SU-DHL-6 (cell line): Measurements from ENCODE around the gene PSORS1C1.
"Not testable (repeated sequence)": the region's sequence is repeated elsewhere in the genome, so short reads cannot be mapped to it uniquely, and the experiment has no call there.

Experiments
- EZH2phosphoT487 ChIP-seq: fragments of 200-600 bp; sonication (generic), shearing (Covaris generic); conservative IDR thresholded peaks from 2 replicates; pipeline ENCODE4 v1.6.1; 2018; ENCODE audit warnings: mild to moderate bottlenecking, antibody characterized with exemption, low read length, moderate library complexity, mixed read lengths
- TF ChIP-seq, protein P1 (sequence below): fragments of 200-600 bp; sonication (generic); IDR thresholded peaks from one replicate; pipeline ENCODE4 v1.5.1; 2017; ENCODE audit warnings: antibody characterized with exemption, mild to moderate bottlenecking, low read length, moderate library complexity; ENCODE audit not compliant: insufficient read depth, poor library complexity, severe bottlenecking

DNA sequence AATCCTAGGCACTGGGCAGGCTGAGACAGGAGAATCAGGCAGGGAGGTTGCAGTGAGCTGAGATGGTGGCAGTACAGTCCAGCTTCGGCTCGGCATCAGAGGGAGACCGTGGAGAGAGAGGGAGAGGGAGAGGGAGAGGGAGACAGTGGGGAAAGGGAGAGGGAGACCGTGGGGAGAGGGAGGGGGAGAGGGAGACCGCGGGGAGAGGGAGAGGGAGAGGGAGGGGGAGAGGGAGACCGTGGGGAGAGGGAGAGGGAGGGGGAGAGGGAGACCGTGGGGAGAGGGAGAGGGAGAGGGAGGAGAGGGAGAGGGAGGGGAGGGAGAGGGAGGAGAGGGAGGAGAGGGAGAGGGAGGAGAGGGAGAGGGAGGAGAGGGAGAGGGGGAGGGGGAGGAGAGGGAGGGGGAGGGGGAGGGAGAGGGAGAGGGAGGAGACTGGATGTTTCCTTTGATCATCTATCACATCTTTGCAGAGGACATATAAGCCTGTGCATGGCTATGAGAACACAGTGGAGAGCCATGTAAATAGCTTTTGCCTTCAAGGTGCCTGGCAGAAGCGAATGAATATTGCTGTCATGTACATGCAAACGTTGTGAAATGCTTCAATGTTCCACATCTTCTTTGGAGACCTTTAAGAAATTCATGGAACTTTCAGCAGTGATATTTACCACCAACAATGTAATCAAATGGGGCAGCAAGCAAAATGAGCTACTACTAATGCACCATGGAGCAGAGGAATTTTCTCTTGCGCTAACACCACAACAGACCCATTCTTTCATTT, 46.5 kb upstream of the PSORS1C1 start:
- TF ChIP-seq, protein P1, sequence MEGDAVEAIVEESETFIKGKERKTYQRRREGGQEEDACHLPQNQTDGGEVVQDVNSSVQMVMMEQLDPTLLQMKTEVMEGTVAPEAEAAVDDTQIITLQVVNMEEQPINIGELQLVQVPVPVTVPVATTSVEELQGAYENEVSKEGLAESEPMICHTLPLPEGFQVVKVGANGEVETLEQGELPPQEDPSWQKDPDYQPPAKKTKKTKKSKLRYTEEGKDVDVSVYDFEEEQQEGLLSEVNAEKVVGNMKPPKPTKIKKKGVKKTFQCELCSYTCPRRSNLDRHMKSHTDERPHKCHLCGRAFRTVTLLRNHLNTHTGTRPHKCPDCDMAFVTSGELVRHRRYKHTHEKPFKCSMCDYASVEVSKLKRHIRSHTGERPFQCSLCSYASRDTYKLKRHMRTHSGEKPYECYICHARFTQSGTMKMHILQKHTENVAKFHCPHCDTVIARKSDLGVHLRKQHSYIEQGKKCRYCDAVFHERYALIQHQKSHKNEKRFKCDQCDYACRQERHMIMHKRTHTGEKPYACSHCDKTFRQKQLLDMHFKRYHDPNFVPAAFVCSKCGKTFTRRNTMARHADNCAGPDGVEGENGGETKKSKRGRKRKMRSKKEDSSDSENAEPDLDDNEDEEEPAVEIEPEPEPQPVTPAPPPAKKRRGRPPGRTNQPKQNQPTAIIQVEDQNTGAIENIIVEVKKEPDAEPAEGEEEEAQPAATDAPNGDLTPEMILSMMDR = not testable (repeated sequence)
- TF ChIP-seq EZH2phosphoT487 = not testable (repeated sequence)
